HepG2 (cell line): ENCODE measurements around the gene LDAH. TPM values are rescaled to one million over a fixed set of nuclear protein-coding genes. Genes with fewer than 3 reads are reported as not detected.
A peak's percentile ranks its signal among the peaks of the same experiment; 100 is the strongest.

ENCODE experiments used
- ATAC-seq: fragments of 200-7000 bp; cut with Tn5 transposase; 3 replicates; pipeline ENCODE4 v1.9.1; 2020; ENCODE audit warnings: mild to moderate bottlenecking, moderate library complexity
- BruUV-seq: library from RNA; stranded (reverse); fragments of 400-500 nt; replicated peaks from 2 replicates; lab custom pipeline; 2021; lab: Mats Ljungman, UMichigan
- CTCF ChIA-PET: fragments of 300-600 bp; formaldehyde crosslinking; extraction: SDS; loops from one replicate; lab custom pipeline; 2021; ENCODE audit warnings: low total read pairs, inconsistent platforms, low intra/inter-chr PET ratio; lab: Yijun Ruan, JAX
- POLR2A ChIA-PET: fragments of 350-600 bp; sonication (Branson Sonifier 250); formaldehyde crosslinking; loops from one replicate; lab custom pipeline; 2020; ENCODE audit warnings: antibody characterized with exemption, inconsistent platforms; lab: Yijun Ruan, JAX
- DNase-seq: peaks from one replicate; pipeline ENCODE4 v3.0.0-alpha.2; 2015; ENCODE audit warnings: low spot score
- FAIRE-seq: peaks from 3 replicates; lab custom pipeline; 2011; peaks lifted over from hg19 to GRCh38; lab: Jason Lieb, UNC
- H2AFZ ChIP-seq: one replicate; pipeline ENCODE4 v1.6.1; 2011; ENCODE audit warnings: low read length, inconsistent platforms
- H3K27ac ChIP-seq: fragments of 300-600 bp; 3 replicates; pipeline ENCODE4 v1.8.0; 2011; ENCODE audit warnings: mixed run types, mild to moderate bottlenecking, mixed read lengths, low read length, inconsistent platforms; ENCODE audit not compliant: insufficient read depth; ENCODE audit errors: extremely low read length
- H3K27me3 ChIP-seq, 2 experiments: fragments of 200-600 bp in 1 of 2; 2 replicates in 1 of 2; 3 replicates in 1 of 2; pipeline versions ENCODE4 v1.6.0 to v1.8.0; 2011; ENCODE audit warnings: low read length in 2 of 2, mild to moderate bottlenecking in 2 of 2, moderate library complexity in 2 of 2, inconsistent platforms in 1 of 2; ENCODE audit not compliant: insufficient read depth in 2 of 2, control insufficient read depth in 1 of 2
- H3K36me3 ChIP-seq, 2 experiments: fragments of 200-600 bp in 1 of 2; replicated peaks in 1 of 2; 2 replicates in 1 of 2; 3 replicates in 1 of 2; pipeline versions ENCODE4 v1.5.1 to v1.8.0; 2011; ENCODE audit warnings: low read length in 2 of 2, inconsistent platforms in 1 of 2; ENCODE audit not compliant: insufficient read depth in 2 of 2, control insufficient read depth in 1 of 2
- H3K4me1 ChIP-seq: 2 replicates; pipeline ENCODE4 v1.5.1; 2012; ENCODE audit warnings: low read length, inconsistent platforms; ENCODE audit not compliant: insufficient read depth
- H3K4me2 ChIP-seq: 2 replicates; pipeline ENCODE4 v1.6.0; 2011; ENCODE audit warnings: low read depth, low read length, inconsistent platforms
- H3K4me3 ChIP-seq, 3 experiments: fragments of 200-600 bp in 1 of 3; sonication (generic), shearing (Covaris generic) in 1 of 3; replicated peaks in 1 of 3; 2 replicates each; pipeline ENCODE4 v1.5.1; 2011 to 2016; ENCODE audit warnings: low read length in 3 of 3, inconsistent platforms in 2 of 3, low read depth in 2 of 3, mild to moderate bottlenecking in 2 of 3, control low read depth in 1 of 3, mixed read lengths in 1 of 3; ENCODE audit not compliant: insufficient read depth in 1 of 3
- H3K79me2 ChIP-seq: one replicate; pipeline ENCODE4 v1.6.1; 2011; ENCODE audit warnings: low read length, inconsistent platforms; ENCODE audit not compliant: insufficient read depth
- H3K9ac ChIP-seq: 2 replicates; pipeline ENCODE4 v1.6.0; 2011; ENCODE audit warnings: mild to moderate bottlenecking, low read depth, low read length, inconsistent platforms; ENCODE audit not compliant: insufficient read depth
- H3K9me3 ChIP-seq: 2 replicates; pipeline ENCODE4 v1.5.1; 2012; ENCODE audit warnings: mild to moderate bottlenecking, low read length
- H4K20me1 ChIP-seq: 2 replicates; pipeline ENCODE4 v1.6.0; 2011; ENCODE audit warnings: inconsistent platforms, mild to moderate bottlenecking, low read length, moderate library complexity; ENCODE audit not compliant: insufficient read depth
- CREB1 ChIP-seq, 2 experiments: fragments of 450-650 bp in 1 of 2; IDR thresholded peaks; 2 replicates each; pipeline ENCODE4 v1.6.1; 2016 to 2017; ENCODE audit warnings: control low read depth in 1 of 2, mild to moderate bottlenecking in 1 of 2, missing compliant biosample characterization in 1 of 2, missing genetic modification characterization in 1 of 2
- EEA1 ChIP-seq: sonication (generic); formaldehyde crosslinking; IDR thresholded peaks from 2 replicates; pipeline ENCODE4 v1.5.1; 2020; ENCODE audit warnings: mild to moderate bottlenecking, missing genetic modification reagents, borderline replicate concordance
- MAFF ChIP-seq: IDR thresholded peaks from 2 replicates; pipeline ENCODE4 v1.6.1; 2011; ENCODE audit warnings: low read depth, low read length, improper control_type of control experiment
- MAFK ChIP-seq, 2 experiments: IDR thresholded peaks in 1 of 2; conservative IDR thresholded peaks in 1 of 2; 2 replicates each; pipeline ENCODE4 v1.6.1; 2011; ENCODE audit warnings: improper control_type of control experiment in 2 of 2, low read length in 2 of 2
- MXD4 ChIP-seq: IDR thresholded peaks from 2 replicates; pipeline ENCODE4 v1.6.1; 2016; ENCODE audit warnings: mild to moderate bottlenecking, missing biosample characterization, missing genetic modification reagents
- NCOR1 ChIP-seq: fragments of 200-600 bp; sonication (generic); IDR thresholded peaks from 2 replicates; pipeline ENCODE4 v1.7.0; 2017; ENCODE audit warnings: antibody characterized with exemption, low read length, borderline replicate concordance
- ZNF143 ChIP-seq: sonication (generic); formaldehyde crosslinking; IDR thresholded peaks from 2 replicates; pipeline ENCODE4 v1.4.0; 2020; ENCODE audit warnings: missing genetic modification reagents
- ZNF34 ChIP-seq: sonication (generic); formaldehyde crosslinking; IDR thresholded peaks from 2 replicates; pipeline ENCODE4 v1.4.0; 2020; ENCODE audit warnings: mild to moderate bottlenecking, missing genetic modification reagents, borderline replicate concordance
- ZSCAN30 ChIP-seq: sonication (generic); formaldehyde crosslinking; IDR thresholded peaks from 2 replicates; pipeline ENCODE4 v1.5.0; 2020; ENCODE audit warnings: mild to moderate bottlenecking, missing genetic modification reagents
- WGBS: methylation state at CpG from one replicate; pipeline ENCODE4 v1.1.6; 2017; ENCODE audit warnings: low lambda C conversion rate; 5-methylcytosine and 5-hydroxymethylcytosine counted together
- in situ Hi-C: cut with HindIII; loops from 2 replicates; pipeline ENCODE4 v1.10.0; 2017; ENCODE audit warnings: low pct_unique_long_range_greater_than_20kb; ENCODE audit not compliant: extremely low pct_ligation_motif_present
- intact Hi-C: fragments of 100-400 bp; cut with micrococcal nuclease; formaldehyde crosslinking; loops from one replicate; pipeline ENCODE4 v1.10.0; 2022; ENCODE audit not compliant: unreplicated experiment
- polyA plus RNA-seq, 8 experiments: library from polyadenylated mRNA; depleted of rRNA in 3 of 8; stranded (reverse) in 7 of 8; unstranded in 1 of 8; fragments of >200 nt; fragmentation: Illumina TruSeq in 4 of 8; extraction: Trizol in 4 of 8; gene quantifications; 2 replicates each; pipeline versions ENCODE4 v1.2.1 to v1.2.3, GENCODE V29; 2011 to 2016; ENCODE audit warnings: low read depth in 4 of 8, missing spikeins in 1 of 8, mixed read lengths in 1 of 8; ENCODE audit not compliant: insufficient read depth in 1 of 8
- total RNA-seq, 5 experiments: library from RNA; depleted of rRNA; stranded (reverse); fragments of >200 nt; fragmentation: Illumina TruSeq; extraction: Trizol; gene quantifications; 2 replicates each; pipeline ENCODE4 v1.2.3, GENCODE V29; 2016; ENCODE audit warnings: low read depth in 1 of 5

The LDAH gene
- total and polyA plus RNA-seq, 2 of the 13 experiments (the other 11 are each of a cell fraction or from before 2014, with no cell fraction given): 28.8 to 46.2 TPM

DNA sequence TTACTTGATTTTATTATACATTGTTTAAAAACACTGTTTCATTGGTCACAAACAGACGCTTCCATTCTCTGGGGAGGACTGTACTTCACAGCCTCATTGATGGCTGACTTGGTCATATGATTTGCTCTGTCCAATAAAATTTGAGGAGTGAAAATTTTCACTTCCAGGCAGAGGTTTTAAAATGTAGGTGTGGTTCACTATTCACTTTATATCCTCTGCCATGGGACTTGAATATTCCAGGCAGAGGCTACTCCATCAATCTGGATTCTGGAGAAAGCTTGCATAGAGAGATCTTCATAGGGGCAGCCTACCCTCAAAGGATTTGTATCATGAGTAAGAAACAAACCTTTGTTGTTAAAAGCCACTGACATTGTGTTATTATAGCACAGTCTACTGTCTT lies 56.7 kb downstream of the LDAH start:
- no peak for FAIRE-seq
- 95% methylated on average over 1 of the region's 1 CpG for WGBS
- CTCF ChIA-PET: no interaction called here

DNA sequence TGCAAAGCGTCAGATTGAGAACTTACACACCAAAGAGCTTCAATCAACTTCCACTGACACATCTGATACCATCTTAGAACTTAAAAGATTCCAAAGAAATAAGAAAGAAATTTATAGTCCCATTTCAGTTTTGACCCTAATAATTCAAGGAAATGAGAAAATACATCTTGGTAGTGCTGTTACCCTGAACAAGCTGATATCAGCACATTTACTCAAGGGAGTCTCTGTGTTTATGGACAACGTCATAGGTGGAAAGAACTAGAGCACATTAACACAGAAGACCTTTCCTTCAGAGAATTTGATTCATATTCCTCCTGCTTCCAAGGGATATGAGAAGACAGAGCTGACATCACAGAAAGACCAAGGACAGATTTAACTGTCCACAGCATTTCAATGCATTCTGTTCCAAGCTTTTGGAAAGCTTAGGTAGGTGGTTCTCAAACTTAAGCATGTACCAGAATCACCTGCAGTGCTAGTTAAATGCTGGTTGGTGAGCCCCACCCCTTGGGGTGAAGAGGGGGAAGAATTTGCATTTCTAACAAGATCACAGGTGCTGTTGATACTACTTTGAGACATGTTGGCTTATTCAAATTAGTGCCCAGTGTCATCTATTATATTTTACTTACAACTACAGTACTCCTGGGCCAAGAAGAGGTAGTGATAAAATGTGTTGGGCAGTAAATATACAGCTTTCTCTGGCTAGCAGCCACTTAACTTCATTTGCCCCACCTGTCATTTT lies 59.8 kb downstream of the LDAH start:
- H3K36me3 ChIP-seq: peaks cover 9 to 17% of the 10 kb centered on the region in 2 experiments
- no TSS peak for BruUV-seq
- H3K4me3 ChIP-seq: no peak overlapping the region
- FAIRE-seq (no peak), ATAC-seq (no peak)
- WGBS: 94% methylated on average over 2 of the region's 2 CpGs
- no peaks in the 10 kb centered on the region for H3K79me2 ChIP-seq
- in situ Hi-C loops: no loop called here
- peaks cover 6% of the 10 kb centered on the region; the same call in 1 of the 2 replicates for H3K9me3 ChIP-seq
- intact Hi-C loops: no loop called here
- CTCF ChIA-PET: no interaction called here
- POLR2A ChIA-PET: no interaction called here
- peaks cover 4% of the 10 kb centered on the region for H3K4me1 ChIP-seq
- no peak overlapping the region for H3K9ac ChIP-seq
- H4K20me1 ChIP-seq: no peaks in the 10 kb centered on the region
- peak; percentile 76 to 83 for TF ChIP-seq MAFK (conservative IDR thresholded peaks at IDR 0.05 in 1 of 2, IDR thresholded peaks at IDR 0.05 in 1 of 2; ENCODE audit: low read length in 2 of 2)
- TF ChIP-seq ZSCAN30 (CRISPR knock-in tag): no peak
- TF ChIP-seq EEA1 (CRISPR knock-in tag): no peak
- peak; percentile 63 for TF ChIP-seq MAFF
- no peak for TF ChIP-seq NCOR1
- no peak for TF ChIP-seq CREB1 (IDR thresholded peaks at IDR 0.05)
- TF ChIP-seq CREB1 (CRISPR knock-in tag; IDR thresholded peaks at IDR 0.05): no peak
- no peak for TF ChIP-seq ZNF34
- TF ChIP-seq, all 625 proteins: peak for 2
- DNase-seq: no peak
- H3K27me3 ChIP-seq: no peaks in the 10 kb centered on the region
- no peak overlapping the region for H2AFZ ChIP-seq
- no peak overlapping the region for H3K27ac ChIP-seq
- H3K4me2 ChIP-seq: no peak overlapping the region

More for the DNA sequence above, 56.7 kb downstream of the LDAH start:
- no peak overlapping the region for H3K4me2 ChIP-seq
- BruUV-seq: no TSS peak
- no peak overlapping the region for H2AFZ ChIP-seq
- peaks cover 7 to 9% of the 10 kb centered on the region in 2 experiments for H3K36me3 ChIP-seq
- no peaks in the 10 kb centered on the region for H3K79me2 ChIP-seq
- no peak overlapping the region for H3K9ac ChIP-seq
- no peak overlapping the region for H3K4me3 ChIP-seq
- no peaks in the 10 kb centered on the region for H3K9me3 ChIP-seq
- DNase-seq (no peak), ATAC-seq (no peak)
- no peaks in the 10 kb centered on the region for H3K4me1 ChIP-seq
- H4K20me1 ChIP-seq: no peaks in the 10 kb centered on the region
- POLR2A ChIA-PET: no interaction called here
- no peak for TF ChIP-seq MXD4 (CRISPR knock-in tag)
- no peak for TF ChIP-seq ZNF143 (CRISPR knock-in tag)
- in situ Hi-C loops (loop anchor here (5.0 kb wide), 2 partner anchors 84 to 196 kb away; no protein-coding TSS in a partner anchor), intact Hi-C loops (no loop called here)
- no peak overlapping the region for H3K27ac ChIP-seq
- no peaks in the 10 kb centered on the region for H3K27me3 ChIP-seq
